ENCODE results near the gene DDX27.
A peak's percentile ranks its signal among the peaks of the same experiment; 100 is the strongest.

The DDX27 gene

GRCh38 chr20:49270736-49271135, 51.5 kb downstream of the DDX27 start:
- no peak for TF ChIP-seq CTCF (conservative IDR thresholded peaks at IDR 0.05; ENCODE audit: low read depth, low read length)
- no peak overlapping the region for H3K4me3 ChIP-seq (ENCODE audit: low read depth, low read length)
- DNase-seq (ENCODE audit: low read depth) = no peak

GRCh38 chr20:49272654-49273053, 53.4 kb downstream of the DDX27 start:
- no peak overlapping the region for H3K4me3 ChIP-seq (ENCODE audit: low read depth, low read length)
- TF ChIP-seq CTCF (conservative IDR thresholded peaks at IDR 0.05; ENCODE audit: low read depth, low read length) = no peak
- no peak for DNase-seq (ENCODE audit: low read depth)

GRCh38 chr20:49273696-49274277, 54.6 kb downstream of the DDX27 start:
- no peak overlapping the region for H3K4me3 ChIP-seq (ENCODE audit: low read depth, low read length)
- DNase-seq (ENCODE audit: low read depth) = no peak
- no peak for TF ChIP-seq CTCF (conservative IDR thresholded peaks at IDR 0.05; ENCODE audit: low read depth, low read length)

- H3K4me3 ChIP-seq (ENCODE audit: low read depth, low read length) = no peak overlapping the region
- no peak for TF ChIP-seq CTCF (conservative IDR thresholded peaks at IDR 0.05; ENCODE audit: low read depth, low read length)
- no peak for DNase-seq (ENCODE audit: low read depth)
These were observed 56.0 kb downstream of the DDX27 start for GRCh38 chr20:49275216-49275615.

- H3K4me3 ChIP-seq (ENCODE audit: low read depth, low read length) = no peak overlapping the region
- no peak for DNase-seq (ENCODE audit: low read depth)
These were observed 56.4 kb downstream of the DDX27 start for GRCh38 chr20:49275636-49276035.

GRCh38 chr20:49276161-49276960, 57.1 kb downstream of the DDX27 start:
- H3K4me3 ChIP-seq (ENCODE audit: low read depth, low read length) = peak overlapping the region; percentile 64
- no peak for TF ChIP-seq CTCF (conservative IDR thresholded peaks at IDR 0.05; ENCODE audit: low read depth, low read length)
- DNase-seq (ENCODE audit: low read depth) = peak; percentile 64

More at GRCh38 chr20:49275636-49276035, 56.4 kb downstream of the DDX27 start:
- TF ChIP-seq CTCF (conservative IDR thresholded peaks at IDR 0.05; ENCODE audit: low read depth, low read length) = no peak
